Measurements from ENCODE around the gene SLA2. TPM values are rescaled to one million over a fixed set of nuclear protein-coding genes. Genes with fewer than 3 reads are reported as not detected.

SLA2 gene
- total and polyA plus RNA-seq, 2 of the 4 experiments (the other 2 are of a cell fraction), result 0.03 TPM; not detected in 1

- CTCF ChIA-PET, result interaction anchor here (0.6 kb wide), 1 partner anchor 77 kb away, joined by 3 read pairs; no protein-coding TSS in a partner anchor
- Histone ChIP-seq H3K36me3 (ENCODE audit: control insufficient read depth, insufficient read depth, low read length) (no peaks in the 10 kb centered on the region), H2BK5ac (ENCODE audit: low read depth, low read length, poor library complexity, severe bottlenecking) (no peak overlapping the region), H3K4ac (ENCODE audit: low read depth, low read length) (no peak overlapping the region), H3K4me3 (ENCODE audit: insufficient read depth, low read depth, low read length) (no peak overlapping the region), H3K9ac (ENCODE audit: low read depth, low read length) (no peak overlapping the region), H3K4me2 (ENCODE audit: low read depth, low read length) (no peak overlapping the region), H3K4me1 (ENCODE audit: control insufficient read depth, insufficient read depth, low read length) (no peaks in the 10 kb centered on the region; the same call in 1 of the 2 replicates), H3K23ac (ENCODE audit: low read depth, low read length) (no peak overlapping the region), H4K8ac (ENCODE audit: low read depth in 2 of 2, low read length in 2 of 2) (no peak overlapping the region), H4K5ac (ENCODE audit: low read depth, low read length) (no peak overlapping the region), H2BK15ac (ENCODE audit: low read depth, low read length) (no peak overlapping the region), H3K56ac (ENCODE audit: extremely low read depth, insufficient read depth, low read length) (no peak overlapping the region), H2AFZ (replicated peaks; ENCODE audit: low read length, poor library complexity) (no peak overlapping the region), H3K18ac (ENCODE audit: low read depth, low read length) (no peak overlapping the region), H2BK20ac (ENCODE audit: low read depth, low read length) (no peak overlapping the region), H3K9me3 (ENCODE audit: control insufficient read depth, insufficient read depth, low read length) (no peaks in the 10 kb centered on the region), H3K27ac (ENCODE audit: insufficient read depth, low read length) (no peak overlapping the region), H3K14ac (replicated peaks; ENCODE audit: low read depth, low read length) (no peak overlapping the region), H4K91ac (ENCODE audit: insufficient read depth, low read depth, low read length) (no peak overlapping the region), H3K27me3 (ENCODE audit: control insufficient read depth, insufficient read depth, low read length) (no peaks in the 10 kb centered on the region), H3K79me1 (ENCODE audit: low read depth in 1 of 2, low read length in 2 of 2) (no peaks in the 10 kb centered on the region), H2AK5ac (ENCODE audit: low read depth, low read length) (no peak overlapping the region), H2BK120ac (ENCODE audit: low read depth, low read length) (no peak overlapping the region), H4K20me1 (ENCODE audit: insufficient read depth, low read length) (no peaks in the 10 kb centered on the region), H2AK9ac (replicated peaks; ENCODE audit: low read depth, low read length, poor library complexity) (no peak overlapping the region), H3K9me1 (ENCODE audit: insufficient read depth, low read length) (no peaks in the 10 kb centered on the region)
- DNase-seq (no peak), ATAC-seq (ENCODE audit: low read depth) (no peak)
- intact Hi-C loops (cut with micrococcal nuclease), result no loop called here
- TF ChIP-seq RCOR1 (IDR thresholded peaks at IDR 0.05; ENCODE audit: insufficient replicate concordance, low read length) (no peak), CEBPB (IDR thresholded peaks at IDR 0.05; ENCODE audit: low read depth, low read length) (no peak), FOS (IDR thresholded peaks at IDR 0.05; ENCODE audit: low read depth, low read length) (no peak), NFE2L2 (IDR thresholded peaks at IDR 0.05; ENCODE audit: low read depth, low read length) (no peak), ELK1 (IDR thresholded peaks at IDR 0.05; ENCODE audit: borderline replicate concordance, low read depth, low read length) (no peak), CHD1 (IDR thresholded peaks at IDR 0.05; ENCODE audit: low read depth, low read length) (no peak), RFX5 (IDR thresholded peaks at IDR 0.05; ENCODE audit: low read depth, low read length) (no peak)
- TF ChIP-seq, protein P1, sequence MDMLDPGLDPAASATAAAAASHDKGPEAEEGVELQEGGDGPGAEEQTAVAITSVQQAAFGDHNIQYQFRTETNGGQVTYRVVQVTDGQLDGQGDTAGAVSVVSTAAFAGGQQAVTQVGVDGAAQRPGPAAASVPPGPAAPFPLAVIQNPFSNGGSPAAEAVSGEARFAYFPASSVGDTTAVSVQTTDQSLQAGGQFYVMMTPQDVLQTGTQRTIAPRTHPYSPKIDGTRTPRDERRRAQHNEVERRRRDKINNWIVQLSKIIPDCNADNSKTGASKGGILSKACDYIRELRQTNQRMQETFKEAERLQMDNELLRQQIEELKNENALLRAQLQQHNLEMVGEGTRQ (IDR thresholded peaks at IDR 0.05; ENCODE audit: low read depth, low read length), result no peak
- dilution Hi-C loops (cut with HindIII; ENCODE audit: low sequenced_read_pairs, unreplicated experiment), result no loop called here
- POLR2A ChIA-PET (ENCODE audit: unreplicated experiment), result no interaction called here
- no CpG with 5 or more reads among the region's 2 CpGs for WGBS, 2 experiments (ENCODE audit: extremely low coverage in 2 of 2, insufficient read length in 1 of 2)
- BruUV-seq (replicated peaks), result no TSS peak
- in situ Hi-C loops (cut with MboI; ENCODE audit: low sequenced_read_pairs), result no loop called here
Observed at GRCh38 chr20:36624944-36625324, 21.1 kb downstream of the SLA2 start.

All from IMR-90 (cell line).